ENCODE results near the gene RAB40B.
A peak's percentile ranks its signal among the peaks of the same experiment; 100 is the strongest.
"Not testable (repeated sequence)": the region's sequence is repeated elsewhere in the genome, so short reads cannot be mapped to it uniquely, and the experiment has no call there.

Gene RAB40B, protein sequence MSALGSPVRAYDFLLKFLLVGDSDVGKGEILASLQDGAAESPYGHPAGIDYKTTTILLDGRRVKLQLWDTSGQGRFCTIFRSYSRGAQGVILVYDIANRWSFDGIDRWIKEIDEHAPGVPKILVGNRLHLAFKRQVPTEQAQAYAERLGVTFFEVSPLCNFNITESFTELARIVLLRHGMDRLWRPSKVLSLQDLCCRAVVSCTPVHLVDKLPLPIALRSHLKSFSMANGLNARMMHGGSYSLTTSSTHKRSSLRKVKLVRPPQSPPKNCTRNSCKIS

DNA sequence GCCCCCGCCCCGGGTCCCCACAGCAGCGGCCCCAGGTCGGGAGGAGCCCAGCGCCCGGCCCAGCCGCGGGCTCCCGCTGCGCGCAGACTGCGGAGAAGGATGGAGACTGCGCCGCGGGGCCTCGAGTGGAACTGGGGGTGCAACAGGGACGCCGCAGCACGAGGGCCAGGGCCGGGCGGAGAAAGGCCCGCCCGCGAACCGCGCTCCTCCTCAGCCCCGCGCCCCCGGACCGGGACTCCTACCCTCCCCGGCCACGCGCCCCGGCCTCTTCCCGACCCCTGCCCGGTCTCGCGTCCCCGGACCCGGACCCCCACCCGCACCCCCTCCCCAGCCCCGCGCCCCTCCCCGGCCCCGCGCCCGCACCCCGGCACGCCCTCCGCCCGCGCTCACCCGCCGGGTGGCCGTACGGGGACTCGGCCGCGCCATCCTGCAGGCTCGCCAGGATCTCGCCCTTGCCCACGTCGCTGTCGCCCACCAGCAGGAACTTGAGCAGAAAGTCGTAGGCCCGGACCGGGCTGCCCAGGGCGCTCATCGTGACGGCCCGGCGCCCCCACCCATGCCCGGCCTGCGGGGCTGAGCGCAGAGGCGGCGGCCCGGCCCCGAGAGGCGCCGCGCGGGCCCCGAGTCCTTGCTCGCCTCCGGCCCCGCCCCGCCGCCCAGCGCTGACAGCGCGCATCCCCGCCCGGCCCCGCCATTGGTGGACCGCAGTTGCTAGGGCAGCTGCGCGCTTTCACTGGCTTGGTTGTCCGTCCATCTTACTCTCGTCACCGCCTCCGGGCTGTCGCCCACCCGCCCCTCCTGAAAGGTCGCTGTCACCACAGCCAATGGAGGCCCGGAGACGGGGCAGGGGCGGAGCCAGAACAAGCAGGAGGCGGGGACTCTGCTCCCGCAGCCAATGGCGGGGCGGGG lies at the start of gene RAB40B:
Gene RAB40B (minus strand): TSS at position 634 of the 909 bp plus-strand sequence. CDS start 102 bp downstream, at position 532.
- peak; percentile 98 for DNase-seq

GRCh38 chr17:82745524-82745923 lies 47.0 kb upstream of the RAB40B start:
- no peak for DNase-seq

DNA sequence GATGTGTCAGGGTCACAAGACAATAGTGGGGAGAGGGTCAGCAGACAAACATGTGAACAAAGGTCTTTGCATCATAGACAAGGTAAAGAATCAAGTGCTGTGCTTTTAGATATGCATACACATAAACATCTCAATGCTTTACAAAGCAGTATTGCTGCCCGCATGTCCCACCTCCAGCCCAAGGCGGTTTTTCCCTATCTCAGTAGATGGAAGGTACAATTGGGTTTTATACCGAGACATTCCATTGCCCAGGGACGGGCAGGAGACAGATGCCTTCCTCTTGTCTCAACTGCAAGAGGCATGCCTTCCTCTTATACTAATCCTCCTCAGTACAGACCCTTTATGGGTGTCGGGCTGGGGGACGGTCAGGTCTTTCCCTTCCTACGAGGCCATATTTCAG lies 46.2 kb upstream of the RAB40B start:
- DNase-seq: not testable (repeated sequence)

- peak; percentile 8 for DNase-seq
These were observed 45.1 kb upstream of the RAB40B start for GRCh38 chr17:82743344-82744219.

DNA sequence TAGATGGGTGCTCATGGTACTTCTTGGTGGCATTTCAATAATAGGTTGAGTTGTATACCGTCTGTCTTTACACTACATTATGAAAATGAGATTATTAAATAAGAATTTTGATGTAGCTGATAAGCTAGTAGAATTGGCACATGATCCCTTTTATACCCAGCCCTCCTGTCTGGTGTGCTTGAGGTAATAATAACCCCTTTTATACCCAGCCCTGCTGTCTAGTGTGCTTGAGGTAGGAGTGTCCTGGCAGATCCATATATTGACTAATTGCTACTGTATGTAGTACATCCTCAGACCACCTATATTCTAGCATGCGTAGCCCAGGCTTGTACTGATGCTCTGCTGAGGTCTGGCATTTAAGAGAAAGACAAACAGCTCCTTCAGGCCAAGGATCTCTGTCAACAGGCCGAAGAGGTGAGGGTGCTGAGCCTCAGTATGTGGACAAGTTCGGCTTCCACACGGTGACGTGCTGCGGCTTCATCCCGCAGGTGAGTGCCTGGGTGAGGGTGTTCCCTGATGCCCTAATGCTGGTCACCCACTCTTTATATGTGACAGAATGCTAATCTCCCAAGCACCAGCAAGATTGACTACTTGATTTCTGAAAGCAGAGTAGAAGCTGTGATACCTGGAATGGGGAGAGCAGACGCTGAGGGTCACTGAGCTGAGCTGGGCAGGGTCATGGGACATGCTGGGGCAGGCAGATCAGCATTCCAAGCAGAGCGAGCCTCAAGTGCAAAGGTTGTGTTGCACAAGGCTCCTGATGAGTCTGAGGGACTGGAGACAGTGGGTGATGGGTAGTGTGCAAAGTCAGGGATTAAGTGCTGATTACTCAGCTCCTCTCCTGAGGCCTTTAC lies 42.6 kb upstream of the RAB40B start:
- no peak for DNase-seq

DNA sequence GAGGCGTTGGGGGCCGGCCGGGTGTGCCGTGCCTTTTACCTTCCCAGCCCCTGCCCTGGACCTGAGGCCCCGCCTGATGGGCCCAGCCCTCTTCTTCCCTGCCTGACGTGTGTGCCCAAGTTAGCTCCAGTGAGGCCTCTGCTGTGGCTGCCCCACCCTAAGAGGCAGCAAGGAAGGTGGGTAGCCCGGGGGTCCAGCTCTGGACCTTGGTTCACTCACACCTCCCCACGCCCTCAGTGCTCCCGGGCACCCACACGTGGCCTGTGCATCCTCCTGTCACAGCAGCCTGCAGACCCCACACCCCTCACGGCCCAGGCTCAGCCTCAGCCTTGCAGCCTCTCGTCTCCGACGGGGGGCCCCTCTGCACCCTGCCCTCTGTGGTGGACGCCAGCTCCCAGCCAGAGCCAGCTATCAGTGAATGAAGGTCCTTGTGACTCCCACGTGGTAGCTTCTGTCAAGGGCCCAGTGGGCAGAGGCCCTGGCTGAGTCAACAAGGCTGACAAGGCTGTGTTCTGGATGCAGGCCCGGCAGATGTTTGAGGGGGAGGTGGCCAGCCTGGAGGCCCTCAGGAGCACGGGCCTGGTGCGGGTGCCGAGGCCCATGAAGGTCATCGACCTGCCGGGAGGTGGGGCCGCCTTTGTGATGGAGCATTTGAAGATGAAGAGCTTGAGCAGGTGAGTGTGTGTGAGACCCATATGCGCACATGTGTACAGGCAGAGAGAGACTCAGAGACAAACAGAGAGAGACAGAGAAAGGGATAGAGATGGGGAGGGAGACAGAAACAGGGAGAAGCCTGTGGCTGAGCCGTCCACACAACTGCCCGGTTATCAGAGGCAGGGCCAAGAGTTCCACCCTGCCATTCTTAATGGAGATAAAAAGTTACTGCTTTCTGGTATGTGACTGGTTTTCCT lies 39.7 kb upstream of the RAB40B start:
- DNase-seq: no peak

- DNase-seq: no peak
These were observed 38.1 kb upstream of the RAB40B start for GRCh38 chr17:82736511-82737185.

DNA sequence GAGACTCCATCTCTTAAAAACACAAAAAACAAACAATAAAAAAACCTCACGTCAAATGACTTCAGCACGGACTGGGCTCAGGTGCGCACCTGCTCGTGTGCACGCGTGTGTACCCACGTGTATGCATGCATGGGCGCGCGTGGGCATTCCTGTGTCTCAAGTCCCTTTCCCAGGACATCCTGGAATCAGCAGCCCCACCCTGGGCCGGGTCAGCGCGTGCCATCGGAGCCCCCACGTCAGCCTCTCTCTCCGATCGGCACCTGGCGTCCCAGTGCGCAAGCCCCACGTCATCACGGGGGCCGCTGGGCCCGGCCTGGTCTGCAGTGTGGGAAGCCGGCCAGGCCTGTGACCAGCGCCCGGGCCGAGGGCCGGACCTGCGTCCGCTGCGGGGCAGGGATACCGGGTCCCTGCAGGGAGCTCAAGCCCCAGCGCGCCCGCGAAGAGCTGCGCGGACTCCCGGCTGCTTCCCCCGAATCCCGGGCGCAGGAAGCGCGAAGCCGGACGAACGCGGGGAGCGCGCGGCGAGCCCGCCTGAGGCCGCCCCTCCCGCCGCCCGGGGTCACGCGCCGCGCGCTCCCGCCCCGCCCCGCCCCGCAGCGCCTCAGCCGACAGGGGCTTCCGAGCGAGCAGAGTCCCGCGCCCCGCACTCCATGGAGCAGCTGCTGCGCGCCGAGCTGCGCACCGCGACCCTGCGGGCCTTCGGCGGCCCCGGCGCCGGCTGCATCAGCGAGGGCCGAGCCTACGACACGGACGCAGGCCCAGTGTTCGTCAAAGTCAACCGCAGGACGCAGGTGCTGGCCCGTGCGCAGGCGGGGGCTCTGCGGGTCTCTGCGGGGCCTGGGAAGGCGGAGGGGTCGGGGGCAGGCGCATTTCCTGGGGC lies 36.7 kb upstream of the RAB40B start, which contains the start of gene FN3K:
Gene FN3K (plus strand): TSS at position 629 of the 880 bp plus-strand sequence. CDS start 22 bp downstream, at position 651.
- DNase-seq: peak; percentile 37

DNA sequence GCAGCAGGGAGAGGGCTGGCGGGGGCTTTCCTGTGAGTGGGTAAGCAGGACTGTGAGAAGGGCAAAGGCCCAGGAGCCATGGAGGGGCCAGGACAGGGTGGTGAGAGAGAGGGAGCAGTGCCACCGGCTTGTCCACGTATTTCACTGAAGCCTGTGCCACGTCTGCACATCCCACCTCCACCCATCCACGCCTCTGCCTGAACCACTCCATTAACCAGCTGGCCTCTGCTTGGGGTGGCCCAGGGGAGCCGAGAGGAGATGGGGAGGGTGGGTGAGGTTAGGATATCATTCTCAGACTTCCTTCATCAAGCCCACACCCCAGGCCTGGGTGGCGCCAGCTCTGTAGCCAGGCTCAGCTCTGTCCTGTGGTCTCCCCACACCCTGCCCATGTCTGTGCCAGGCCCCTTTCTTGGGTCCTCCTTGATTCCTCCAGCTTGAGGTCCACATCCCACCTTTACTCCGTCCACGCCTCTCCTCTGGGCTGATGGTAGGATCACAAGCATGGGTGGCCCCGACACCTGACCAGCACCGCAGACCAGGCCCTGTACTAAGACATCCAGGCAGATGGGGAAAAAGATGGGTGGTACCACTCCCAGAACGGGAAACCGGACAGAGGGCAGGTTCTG lies 33.7 kb upstream of the RAB40B start:
- no peak for DNase-seq

- DNase-seq: no peak
These were observed 31.2 kb upstream of the RAB40B start for GRCh38 chr17:82729479-82730260.

DNA sequence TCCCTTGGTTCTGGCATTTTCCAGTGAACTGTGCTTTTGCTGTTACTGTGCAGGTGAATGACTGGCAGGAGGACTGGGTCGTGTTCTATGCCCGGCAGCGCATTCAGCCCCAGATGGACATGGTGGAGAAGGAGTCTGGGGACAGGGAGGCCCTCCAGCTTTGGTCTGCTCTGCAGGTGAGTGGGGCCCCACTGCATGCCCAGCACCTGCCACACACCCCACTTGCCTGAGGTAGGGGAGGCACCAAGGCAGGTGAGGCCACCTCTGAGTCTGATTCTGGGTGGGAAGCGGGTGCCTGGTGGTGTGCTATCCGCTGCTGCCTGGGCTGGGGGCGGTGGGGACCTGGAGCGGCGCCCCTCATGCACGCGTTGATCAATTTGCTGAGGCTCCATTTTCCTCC lies 27.9 kb upstream of the RAB40B start:
- no peak for DNase-seq

GRCh38 chr17:82723169-82723807 lies 24.8 kb upstream of the RAB40B start:
- no peak for DNase-seq

GRCh38 chr17:82722341-82723013 lies 24.0 kb upstream of the RAB40B start:
- no peak for DNase-seq

- no peak for DNase-seq
These were observed 21.7 kb upstream of the RAB40B start for GRCh38 chr17:82720204-82720603.

- peak; percentile 51 for DNase-seq
These were observed 20.6 kb upstream of the RAB40B start for GRCh38 chr17:82718986-82719685.

All from NCI-H2171 treated with DMSO at 0.1 percent for 48 hours (cell line).